ENCODE measurements around the gene TCEAL8.

GRCh38 chrX:103279624-103280023, 24.7 kb upstream of the TCEAL8 start:
- no peak for TF ChIP-seq CTCF (conservative IDR thresholded peaks at IDR 0.05 in 1 of 2, IDR thresholded peaks at IDR 0.05 in 1 of 2; ENCODE audit: extremely low read depth in 1 of 2, insufficient read depth in 1 of 2, low read depth in 1 of 2, low read length in 2 of 2)
- no peak for TF ChIP-seq EZH2 (IDR thresholded peaks at IDR 0.05; ENCODE audit: borderline replicate concordance, low read length)

All from mammary epithelial cell (primary cell).